ENCODE measurements around the gene PDE6A. TPM values are rescaled to one million over a fixed set of nuclear protein-coding genes. Genes with fewer than 3 reads are reported as not detected.

The PDE6A gene
- polyA plus RNA-seq, 2 of the 4 experiments (the other 2 are of a cell fraction) = 0.28 to 0.35 TPM

GRCh38 chr5:149938791-149939358 is 5.7 kb downstream of the PDE6A start (continued):
- no peak for TF ChIP-seq ELK1 (IDR thresholded peaks at IDR 0.05; ENCODE audit: low read depth, low read length)
- TF ChIP-seq NR3C1 (IDR thresholded peaks at IDR 0.05) = no peak
- no peak for TF ChIP-seq USF2 (IDR thresholded peaks at IDR 0.05)
- no peak for TF ChIP-seq HDAC2 (IDR thresholded peaks at IDR 0.05)
- peak; percentile 85 to 92 for TF ChIP-seq JUN (IDR thresholded peaks at IDR 0.05)
- no peak for TF ChIP-seq CBX8 (IDR thresholded peaks at IDR 0.05)
- peak; percentile 84 for TF ChIP-seq ATOH8 (CRISPR knock-in tag; IDR thresholded peaks at IDR 0.05; ENCODE audit: low read depth)
- TF ChIP-seq HEYL (CRISPR knock-in tag; IDR thresholded peaks at IDR 0.05) = no peak
- peak; percentile 92 for TF ChIP-seq MAFK (IDR thresholded peaks at IDR 0.05; ENCODE audit: partially characterized antibody)
- TF ChIP-seq MYC (IDR thresholded peaks at IDR 0.05; ENCODE audit: borderline replicate concordance, low read length) = 0 out of 2 replicates have a peak, but pooled peaks have one; percentile 45
- TF ChIP-seq REST (IDR thresholded peaks at IDR 0.05) = no peak
- no peak for TF ChIP-seq CHD4 (IDR thresholded peaks at IDR 0.05; ENCODE audit: borderline replicate concordance)
- TF ChIP-seq RAD21 (conservative IDR thresholded peaks at IDR 0.05 in 1 of 2, IDR thresholded peaks at IDR 0.05 in 1 of 2) = peak in 1 of 2 experiments; percentile 30; a peak in 1 of 5 replicates
- peak; percentile 82 for TF ChIP-seq JUNB (IDR thresholded peaks at IDR 0.05)
- TF ChIP-seq HES2 (IDR thresholded peaks at IDR 0.05) = peak; percentile 38; the same call in 1 of the 2 replicates
- TF ChIP-seq SMC3 (IDR thresholded peaks at IDR 0.05) = peak; percentile 21; the same call in 1 of the 3 replicates
- no peak for TF ChIP-seq EHF (CRISPR knock-in tag; IDR thresholded peaks at IDR 0.05)
- TF ChIP-seq HOXB5 (CRISPR knock-in tag; IDR thresholded peaks at IDR 0.05) = peak; percentile 74; the same call in 1 of the 2 replicates
- peak; percentile 97 for TF ChIP-seq GATA3 (IDR thresholded peaks at IDR 0.05; ENCODE audit: borderline replicate concordance)
- peak; percentile 82 for TF ChIP-seq PBX3 (IDR thresholded peaks at IDR 0.05)
- no peak for TF ChIP-seq HMGXB4 (CRISPR knock-in tag; IDR thresholded peaks at IDR 0.05; ENCODE audit: borderline replicate concordance)
- peak; percentile 57 for TF ChIP-seq NFE2L2 (conservative IDR thresholded peaks at IDR 0.05; ENCODE audit: low read length)
- TF ChIP-seq POLR2A (IDR thresholded peaks at IDR 0.05; ENCODE audit: low read length) = no peak
- no peak for TF ChIP-seq EHMT2 (IDR thresholded peaks at IDR 0.05; ENCODE audit: low read depth)
- TF ChIP-seq PHF8 (IDR thresholded peaks at IDR 0.05; ENCODE audit: borderline replicate concordance, low read depth) = no peak
- TF ChIP-seq FOXS1 (CRISPR knock-in tag; IDR thresholded peaks at IDR 0.05) = 0 out of 2 replicates have a peak, but pooled peaks have one; percentile 9
- peak; percentile 72; the same call in 1 of the 2 replicates for TF ChIP-seq E2F6 (IDR thresholded peaks at IDR 0.05; ENCODE audit: borderline replicate concordance, low read depth)
- TF ChIP-seq RCOR1 (IDR thresholded peaks at IDR 0.05; ENCODE audit: low read depth, low read length) = no peak
- peak; percentile 84; the same call in 1 of the 2 replicates for TF ChIP-seq HOXA7 (CRISPR knock-in tag; IDR thresholded peaks at IDR 0.05)
- peak; percentile 77; the same call in 1 of the 2 replicates for TF ChIP-seq ZSCAN20 (CRISPR knock-in tag; IDR thresholded peaks at IDR 0.05)
- TF ChIP-seq EP300 (IDR thresholded peaks at IDR 0.05) = peak; percentile 83 to 93
- TF ChIP-seq MAX (IDR thresholded peaks at IDR 0.05) = peak; percentile 97
- no peak for TF ChIP-seq MAZ (IDR thresholded peaks at IDR 0.05; ENCODE audit: borderline replicate concordance, low read depth, low read length)

Measured in A549 (cell line).